HK-2 (cell line): ENCODE data around the gene SDC1.

ENCODE experiments used
- DNase-seq: peaks from one replicate; pipeline ENCODE4 v3.0.0-alpha.2; 2018; ENCODE audit not compliant: unreplicated experiment

Gene SDC1

GRCh38 chr2:20214566-20215182 lies 10.3 kb downstream of the SDC1 start:
- DNase-seq = no peak

GRCh38 chr2:20213651-20214565 lies 11.0 kb downstream of the SDC1 start:
- no peak for DNase-seq

DNA sequence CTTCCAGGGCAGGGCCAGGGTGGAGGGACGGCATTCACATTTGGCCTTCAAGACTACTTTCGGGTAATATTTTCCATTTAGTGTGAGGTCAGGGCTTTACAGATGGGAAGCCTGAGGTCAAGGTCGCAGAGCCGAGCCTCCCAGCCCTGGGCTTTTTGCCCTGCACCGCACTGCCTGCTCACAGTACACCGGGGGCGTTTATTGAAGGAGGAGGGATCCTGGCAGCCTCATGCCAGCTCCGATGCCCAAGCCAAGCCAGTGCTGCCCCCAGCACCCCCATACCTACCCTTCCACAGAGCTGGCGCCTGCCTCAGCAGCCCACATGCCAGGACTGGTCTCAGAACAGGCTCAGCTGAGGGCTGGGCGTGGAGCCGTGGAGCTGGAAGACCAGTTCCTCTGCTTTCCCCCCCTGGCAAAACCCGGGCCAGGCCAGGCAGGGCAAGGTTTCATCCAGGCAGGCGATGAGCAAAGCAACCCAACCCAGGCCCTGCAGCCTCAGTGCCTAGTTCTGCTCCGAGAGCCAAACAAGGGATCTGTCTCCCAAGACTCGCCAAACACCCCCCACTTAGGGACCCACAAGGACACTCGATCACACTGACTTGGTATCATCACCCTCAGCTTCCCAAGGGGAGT lies 11.9 kb downstream of the SDC1 start:
- no peak for DNase-seq

DNA sequence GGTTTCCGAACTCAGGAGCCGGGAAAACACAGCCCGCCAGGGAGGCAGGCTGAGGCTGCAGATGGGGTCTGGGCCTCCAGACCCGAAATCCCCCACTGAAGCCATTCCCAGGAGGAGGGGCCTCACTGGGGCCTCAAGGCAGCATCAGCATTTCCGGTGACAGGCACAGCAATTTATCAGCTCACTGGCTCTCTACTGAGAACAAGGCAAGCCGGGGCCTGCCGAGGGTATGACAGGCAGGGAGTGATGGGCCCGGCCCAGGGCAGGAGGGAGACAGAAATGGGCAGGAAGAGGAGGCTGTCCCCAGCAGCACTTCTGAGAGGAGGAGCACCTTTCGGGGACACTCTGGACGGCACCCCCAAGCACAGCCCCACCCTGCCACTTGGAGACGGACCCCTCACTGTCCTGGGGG lies 12.5 kb downstream of the SDC1 start:
- no peak for DNase-seq

DNA sequence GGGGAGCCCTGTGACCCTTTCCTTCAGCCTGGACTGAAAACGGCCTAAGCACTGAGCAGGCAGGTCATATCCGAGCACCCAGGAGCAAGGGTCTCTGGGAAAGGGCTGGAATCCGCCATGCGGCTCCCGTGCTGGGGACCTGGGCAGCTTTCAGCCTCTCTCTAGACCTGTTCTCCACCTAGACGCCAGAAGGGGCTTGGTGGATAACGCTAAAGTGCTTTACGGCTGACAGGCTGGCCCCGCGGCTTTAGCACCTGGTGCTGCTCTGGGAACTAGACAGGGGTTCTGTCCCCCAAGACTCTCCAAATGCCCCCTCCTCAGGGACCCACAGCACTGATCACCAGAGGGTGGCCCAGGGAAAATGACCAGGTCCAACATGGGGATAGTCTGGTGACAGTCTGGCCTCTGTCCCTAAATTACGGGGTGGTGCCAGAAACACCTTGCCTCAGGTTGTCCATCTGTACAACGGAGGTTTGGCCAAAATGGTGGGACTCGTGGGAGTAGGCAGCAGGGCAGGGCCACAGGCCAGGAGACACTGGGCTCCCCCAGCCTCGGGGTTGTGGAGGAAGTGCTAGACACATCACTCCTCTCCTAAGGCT lies 13.0 kb downstream of the SDC1 start:
- no peak for DNase-seq

- no peak for DNase-seq
These were observed 13.5 kb downstream of the SDC1 start for GRCh38 chr2:20211420-20211819.

DNA sequence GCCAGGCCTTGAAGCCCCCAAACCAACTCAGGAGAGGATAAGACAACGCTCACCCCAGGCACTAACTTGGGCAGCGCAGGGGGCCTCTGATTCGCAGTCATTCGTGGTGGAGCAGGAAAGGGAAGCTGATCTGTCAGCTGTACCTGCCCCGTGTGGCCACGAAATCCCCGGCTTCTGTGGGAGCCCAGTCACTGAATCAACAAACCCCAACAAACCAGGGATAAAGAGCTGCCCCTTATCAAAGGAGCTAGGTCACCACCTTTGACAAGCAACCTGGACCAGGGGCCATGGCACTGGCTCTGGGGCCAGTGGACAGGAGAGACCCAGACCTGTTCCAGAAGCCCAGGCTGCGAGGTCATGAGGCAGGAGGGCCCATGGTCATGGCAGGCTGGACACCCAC lies 14.5 kb downstream of the SDC1 start:
- DNase-seq = no peak

GRCh38 chr2:20209373-20210109 lies 15.4 kb downstream of the SDC1 start:
- no peak for DNase-seq

DNA sequence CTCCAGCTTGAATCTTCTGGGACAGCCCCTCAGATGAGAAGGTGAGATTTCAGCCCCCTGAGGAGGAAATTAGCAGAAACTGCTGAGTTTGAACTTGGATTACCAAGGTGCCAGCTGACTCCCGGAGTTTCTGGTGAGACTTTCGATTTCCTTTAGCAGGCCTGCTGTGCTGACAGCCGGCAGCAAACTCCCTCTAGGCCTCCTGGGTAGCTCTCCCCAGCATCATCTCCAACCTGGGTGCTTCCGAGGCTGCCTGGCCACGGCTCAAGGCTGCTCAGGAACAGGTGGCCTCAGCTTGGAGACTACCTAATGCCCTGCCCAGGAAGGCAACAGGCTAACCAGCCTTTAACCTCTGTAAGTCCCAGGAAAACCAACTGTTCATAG lies 16.5 kb downstream of the SDC1 start:
- DNase-seq = no peak

GRCh38 chr2:20207051-20207450 lies 17.9 kb downstream of the SDC1 start:
- no peak for DNase-seq

- DNase-seq = no peak
These were observed 18.9 kb downstream of the SDC1 start for GRCh38 chr2:20205915-20206524.

DNA sequence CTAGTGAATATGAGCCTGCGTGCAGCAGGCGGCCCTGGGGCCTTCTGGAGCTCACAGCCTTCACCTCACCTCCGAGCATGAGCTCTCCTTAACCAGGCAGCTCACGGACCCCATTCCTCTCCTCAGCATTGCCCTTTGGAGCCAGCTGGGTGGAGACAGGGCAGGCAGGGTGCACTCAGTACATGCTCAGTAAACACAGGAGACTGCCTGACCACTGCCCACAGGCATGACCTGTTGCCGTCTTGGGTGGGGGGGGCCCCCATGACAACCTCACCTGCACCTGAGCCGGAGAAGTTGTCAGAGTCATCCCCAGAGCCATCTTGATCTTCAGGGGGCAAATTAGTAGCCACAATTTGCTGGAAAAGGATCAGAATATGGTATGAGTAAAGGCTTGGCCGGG lies 19.9 kb downstream of the SDC1 start:
- no peak for DNase-seq

GRCh38 chr2:20203521-20204225 lies 21.3 kb downstream of the SDC1 start:
- no peak for DNase-seq

- no peak for DNase-seq
These were observed 21.9 kb downstream of the SDC1 start for GRCh38 chr2:20203072-20203471.

GRCh38 chr2:20201671-20202070 lies 23.3 kb downstream of the SDC1 start:
- no peak for DNase-seq

DNA sequence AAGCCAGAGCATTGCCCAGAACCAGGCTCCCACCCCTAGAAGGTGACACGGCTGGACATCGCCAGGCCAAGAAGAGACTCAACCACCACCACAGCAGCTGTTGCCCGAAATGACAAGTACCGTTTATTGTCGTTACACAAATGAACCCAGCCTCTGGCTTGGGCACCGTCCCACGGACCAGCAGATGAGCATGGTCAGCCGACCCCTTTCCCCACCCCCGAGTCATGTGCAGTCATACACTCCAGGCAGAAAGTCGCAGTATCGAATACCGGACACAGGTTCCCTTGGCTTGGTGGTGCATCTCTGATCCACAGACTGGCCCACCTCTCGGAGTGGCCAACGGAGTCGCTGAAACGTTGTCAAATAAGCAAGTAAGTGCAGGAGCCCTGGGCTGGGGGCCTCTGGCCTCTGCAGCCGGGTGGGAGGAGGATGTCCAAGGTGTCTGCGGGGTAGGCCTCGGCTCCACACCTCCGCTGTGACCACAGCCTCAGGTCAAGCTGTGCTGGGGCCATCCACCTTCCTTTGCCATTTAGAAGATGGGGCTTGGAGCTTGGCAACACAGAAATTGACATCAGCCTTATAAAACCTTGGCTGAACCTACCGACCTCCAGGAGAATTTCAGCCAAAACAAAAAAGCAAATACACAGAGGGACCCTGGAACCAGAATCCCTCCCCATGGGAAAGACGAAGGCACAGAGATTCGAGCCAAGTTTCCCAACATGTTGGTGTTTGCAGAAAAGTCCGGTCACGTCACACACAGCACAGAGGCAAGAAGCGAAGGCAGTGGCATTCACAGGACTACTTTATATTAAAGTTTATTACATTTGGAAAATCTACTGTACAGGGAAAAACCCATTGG lies 24.0 kb downstream of the SDC1 start:
- DNase-seq = no peak

DNA sequence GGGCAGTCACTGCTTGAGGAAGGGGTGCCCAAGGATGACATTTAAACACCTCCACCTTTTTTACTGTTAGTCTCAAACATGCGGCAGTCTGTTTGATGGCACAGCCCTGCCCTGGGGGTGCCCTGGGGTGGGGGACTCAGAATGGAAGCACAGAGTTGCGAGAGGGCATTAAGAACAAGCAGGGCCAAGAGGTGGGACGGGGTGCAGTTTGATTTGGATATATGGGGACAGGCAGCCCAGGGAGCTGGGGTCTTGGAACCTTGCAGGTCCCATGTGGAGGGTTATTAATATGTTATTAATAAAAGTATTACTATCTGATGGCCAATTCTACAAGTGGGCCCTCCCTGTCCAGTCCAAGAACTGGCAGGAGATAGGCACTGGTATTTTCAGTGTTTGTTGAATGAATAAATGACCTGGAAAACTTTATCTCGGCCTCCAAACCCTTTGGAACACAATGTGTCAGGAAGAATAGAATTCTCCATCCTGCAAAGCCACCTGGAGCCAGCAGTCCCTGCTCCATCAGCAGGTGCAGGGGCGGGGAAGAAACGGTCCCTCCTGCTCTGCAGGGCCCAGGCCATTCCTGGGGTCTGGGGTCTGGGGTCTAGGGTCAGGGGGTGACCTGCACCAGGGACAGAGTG lies 25.2 kb downstream of the SDC1 start:
- no peak for DNase-seq

- DNase-seq = no peak
These were observed 25.9 kb downstream of the SDC1 start for GRCh38 chr2:20198796-20199632.
